HG03066 (cell line): ENCODE results near the gene ADAM10.

Experiments used
- ATAC-seq: cut with Tn5 transposase; IDR thresholded peaks from one replicate; pipeline ENCODE4 v1.9.1; 2021; ENCODE audit warnings: low read depth; ENCODE audit not compliant: unreplicated experiment

Gene ADAM10

DNA sequence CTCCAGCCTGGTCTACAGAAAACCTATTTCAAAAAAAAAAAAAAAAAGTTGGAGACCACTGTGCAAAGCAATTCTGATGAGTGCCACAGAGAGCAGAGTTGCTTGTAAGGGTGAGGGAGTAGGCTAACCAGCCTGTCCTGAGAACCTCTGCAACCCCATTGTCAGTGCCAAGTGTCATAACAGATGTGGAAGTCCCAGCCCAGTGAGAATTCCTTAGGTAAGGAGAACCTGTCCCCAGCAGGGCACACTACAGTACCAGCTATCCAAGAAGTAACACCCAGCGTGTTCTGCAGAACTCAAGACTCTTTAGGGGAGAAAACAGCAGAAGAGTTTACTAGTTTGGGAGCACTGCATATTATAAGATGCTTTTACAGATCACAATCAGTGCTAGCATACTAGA lies 161.4 kb downstream of the ADAM10 start:
- no peak for ATAC-seq

DNA sequence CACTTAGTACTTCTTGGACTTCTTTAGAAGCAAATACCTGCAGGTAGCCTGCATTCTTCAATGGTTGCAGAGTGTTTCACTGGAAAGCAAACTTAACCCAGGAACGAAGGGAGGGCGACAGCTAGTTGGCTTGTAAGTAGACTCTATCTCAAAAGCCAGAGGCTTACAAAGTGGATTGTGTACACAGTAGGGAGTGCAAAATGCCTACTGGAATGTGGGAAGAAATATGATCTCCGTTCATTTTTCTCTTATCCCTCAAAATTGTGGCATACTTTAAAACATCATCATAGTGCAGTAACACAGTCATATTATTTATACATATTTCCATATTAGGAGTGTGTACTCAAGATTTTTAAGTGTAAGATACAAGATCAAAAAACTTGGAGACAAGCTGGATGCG lies 162.0 kb downstream of the ADAM10 start:
- no peak for ATAC-seq

DNA sequence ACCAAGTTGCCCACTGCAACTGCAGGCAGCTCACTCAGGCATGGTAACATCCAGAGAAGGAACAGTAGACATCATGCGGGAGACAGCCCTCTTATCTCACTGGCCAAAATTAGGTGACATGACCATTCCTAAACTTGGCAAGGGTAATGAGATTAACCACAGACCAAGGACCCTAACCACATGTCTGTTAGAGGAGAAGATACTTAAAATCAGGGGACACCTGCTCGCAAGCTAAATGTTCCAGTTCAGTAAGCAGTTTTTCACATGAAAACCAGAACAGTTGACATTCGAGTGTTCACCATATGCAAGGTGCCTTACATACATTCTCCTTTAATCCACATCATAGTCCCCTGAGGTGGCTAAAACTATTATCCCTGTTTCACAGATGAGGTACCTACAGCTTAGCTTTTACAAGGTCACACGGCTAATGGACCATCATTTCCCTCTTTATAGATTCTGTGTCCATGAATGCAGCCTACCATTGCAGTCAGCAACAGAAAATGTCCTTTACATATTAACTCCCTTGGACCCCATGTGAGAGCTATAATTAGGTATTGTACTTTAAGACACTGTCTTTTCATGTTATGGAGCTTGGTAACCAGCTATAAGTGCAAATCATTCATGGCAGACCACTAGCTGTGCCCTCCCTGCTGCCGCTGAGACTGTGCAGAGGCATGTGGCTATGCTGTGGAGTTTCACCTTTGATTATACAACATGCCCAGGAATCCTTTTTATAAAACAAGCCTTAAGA lies 163.6 kb downstream of the ADAM10 start:
- ATAC-seq = peak; percentile 61

DNA sequence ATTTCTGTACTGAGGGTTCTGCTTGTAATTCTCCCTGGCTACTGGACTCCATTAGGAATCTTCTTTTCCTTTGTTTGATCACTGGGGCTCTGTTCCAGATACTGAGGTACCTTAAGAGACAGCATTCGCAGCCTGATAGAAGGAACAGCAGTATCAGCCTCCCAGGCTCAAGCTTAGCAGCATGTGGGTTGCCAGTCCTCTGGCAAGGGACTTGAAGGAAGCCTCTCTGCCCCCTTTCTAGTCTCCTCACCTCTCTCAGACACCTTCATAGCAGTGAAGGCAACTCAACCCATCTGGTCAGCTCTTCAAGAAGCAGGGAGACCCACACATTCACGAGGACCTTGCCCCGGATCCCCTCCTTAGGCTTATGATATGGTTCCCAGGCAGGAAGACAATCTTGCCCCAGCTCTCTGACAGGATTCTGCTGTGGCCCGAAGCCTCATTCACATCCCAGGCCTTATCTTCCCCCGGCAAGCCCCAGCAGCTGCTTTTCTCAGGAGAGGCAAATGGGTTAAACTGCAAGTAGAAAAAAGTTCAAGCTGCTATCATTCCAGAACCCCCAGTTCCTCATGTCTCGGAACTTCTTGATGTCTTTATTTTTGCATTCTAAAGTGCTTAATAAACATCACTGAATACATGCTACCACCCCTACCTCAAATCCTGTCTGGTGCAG lies 164.6 kb downstream of the ADAM10 start:
- ATAC-seq = no peak

DNA sequence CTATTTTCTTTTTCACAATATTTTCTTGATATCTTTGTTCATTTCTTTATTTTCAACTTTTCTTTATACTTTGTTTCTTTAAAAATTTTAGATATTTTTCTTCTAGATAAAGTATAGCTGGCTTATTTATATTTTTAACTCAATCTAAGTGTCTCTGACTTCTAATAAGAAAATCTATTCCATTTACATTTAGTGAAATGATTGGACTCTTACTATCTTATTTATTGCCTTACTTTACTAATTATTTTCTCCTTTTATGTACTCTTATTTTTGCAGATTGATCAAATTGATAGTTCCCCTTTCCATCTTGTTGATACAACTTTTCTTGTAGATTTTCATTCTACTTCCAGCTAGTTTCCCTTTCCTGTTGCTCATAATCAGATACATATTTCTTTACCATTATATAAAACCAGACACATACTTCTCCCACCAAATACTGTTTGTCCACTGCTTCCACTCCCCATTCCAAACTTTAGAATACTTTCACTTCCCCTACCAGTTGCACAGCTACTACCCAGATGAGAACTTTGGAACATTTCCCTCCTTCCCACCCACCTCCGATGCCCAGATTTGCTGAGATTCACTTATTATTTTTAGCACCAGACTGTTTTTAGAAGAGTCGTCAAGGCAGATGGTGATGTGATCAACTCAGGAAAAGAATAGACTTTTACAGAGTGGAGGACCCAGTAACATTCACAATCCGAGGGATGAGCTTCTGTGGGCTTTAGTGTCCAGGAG lies 166.2 kb downstream of the ADAM10 start:
- ATAC-seq = no peak

DNA sequence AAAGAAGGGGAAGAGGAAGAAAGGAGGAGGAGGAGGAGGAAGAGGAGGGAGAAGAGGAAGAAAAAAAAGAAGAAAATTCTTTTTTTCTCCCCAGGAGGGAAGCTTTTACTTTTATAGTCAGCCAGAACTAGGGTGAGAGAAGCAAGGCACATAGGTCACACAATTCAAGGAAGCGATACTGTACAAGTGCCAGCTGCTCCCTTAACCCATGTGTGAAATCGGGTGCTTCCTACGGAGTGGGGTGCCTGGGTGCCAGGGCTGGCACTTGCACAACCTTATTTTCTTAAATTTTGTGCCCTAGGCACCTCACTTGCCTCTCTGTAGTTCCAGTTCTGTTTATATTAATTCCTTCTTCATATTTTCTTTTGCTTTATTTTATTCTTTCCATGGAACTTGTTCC lies 167.3 kb downstream of the ADAM10 start:
- no peak for ATAC-seq

DNA sequence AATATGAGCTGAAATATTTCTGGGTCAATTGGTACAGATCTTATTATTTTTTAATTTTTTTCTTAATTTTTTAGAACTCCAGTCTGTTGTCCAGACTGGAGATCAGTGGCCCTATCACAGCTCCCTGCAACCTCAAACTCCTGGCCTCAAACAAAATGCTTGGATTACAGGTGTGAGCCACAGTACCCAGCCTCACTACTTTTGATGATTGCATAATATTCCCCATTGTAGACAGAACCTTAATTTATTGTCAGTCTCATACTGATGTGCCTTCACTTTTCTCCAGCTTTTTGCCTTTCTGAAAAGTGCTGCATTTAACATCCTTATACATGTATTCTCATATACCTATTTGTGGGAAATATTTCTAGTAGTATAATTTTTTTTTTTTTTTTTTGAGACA lies 172.8 kb downstream of the ADAM10 start:
- ATAC-seq = no peak

DNA sequence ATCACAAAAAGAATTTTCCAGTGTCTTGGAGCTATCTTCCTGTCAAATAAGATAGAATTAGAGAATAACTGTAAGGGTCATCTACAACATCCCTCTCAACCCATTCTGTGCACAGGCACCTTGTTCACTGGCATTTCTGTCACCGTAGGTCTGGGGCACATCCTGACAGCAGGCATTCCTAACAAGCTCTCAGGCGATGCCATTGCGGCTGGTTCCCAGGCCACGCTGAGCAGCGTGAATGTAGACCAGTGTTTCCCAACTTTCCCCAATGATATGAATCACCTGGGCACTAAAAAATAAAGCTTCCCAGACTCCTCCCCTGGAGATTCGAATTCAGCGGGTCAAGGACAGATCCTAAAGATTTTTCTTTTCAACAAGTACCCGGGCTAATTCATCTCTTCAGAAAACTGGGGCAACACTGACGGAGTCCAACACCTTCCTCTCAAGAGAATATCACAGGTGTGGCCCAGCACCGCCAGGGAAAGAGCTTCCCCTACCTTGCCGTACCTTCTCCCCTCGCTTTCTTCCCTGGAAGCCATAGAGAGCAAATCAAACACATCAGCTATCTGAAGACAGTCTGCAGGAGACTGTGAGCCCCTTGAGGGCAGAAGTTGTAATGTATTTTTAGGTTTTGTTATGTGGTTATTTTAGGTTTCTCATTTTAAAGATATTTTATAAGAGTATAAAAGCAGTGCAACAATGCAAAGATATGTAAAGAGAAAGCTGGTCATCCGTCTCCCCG lies 174.3 kb downstream of the ADAM10 start:
- no peak for ATAC-seq

DNA sequence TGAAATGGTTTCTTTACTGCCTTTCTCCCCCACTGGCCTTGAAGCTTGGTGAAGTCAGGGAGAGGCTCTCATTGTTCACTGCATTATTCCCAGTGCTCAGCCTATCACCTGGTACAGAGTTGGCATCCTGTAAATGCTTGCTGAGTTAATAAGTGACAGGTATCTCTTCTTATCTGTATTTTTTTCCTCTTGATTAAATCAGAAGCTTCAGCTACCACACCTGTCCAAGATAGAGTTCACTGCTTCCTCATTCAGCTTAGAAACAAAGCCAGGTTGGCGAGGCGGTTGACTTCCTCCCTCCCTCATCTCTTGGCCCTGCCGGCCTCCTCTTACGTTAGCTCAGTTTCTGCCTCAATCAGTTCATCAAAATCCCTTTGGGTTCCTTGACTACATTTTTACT lies 174.9 kb downstream of the ADAM10 start:
- ATAC-seq = no peak

DNA sequence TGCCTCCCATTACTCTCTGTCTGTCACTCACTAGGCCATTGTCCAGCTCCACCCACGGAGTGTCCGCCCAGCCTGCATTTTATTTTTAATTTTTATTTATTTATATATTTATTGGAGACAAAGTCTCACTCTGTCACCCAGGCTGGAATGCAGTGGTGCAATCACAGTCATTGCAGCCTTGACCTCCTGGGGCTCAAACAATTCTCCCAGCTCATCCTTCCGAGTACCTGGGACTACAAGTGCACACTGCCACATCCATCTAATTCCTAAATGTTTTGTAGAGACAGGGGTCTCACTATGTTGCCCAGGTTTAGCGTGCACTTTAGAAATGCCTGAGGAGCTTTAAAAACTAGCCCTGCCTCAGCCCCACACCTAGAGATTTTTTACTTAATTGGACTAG lies 176.2 kb downstream of the ADAM10 start:
- no peak for ATAC-seq

DNA sequence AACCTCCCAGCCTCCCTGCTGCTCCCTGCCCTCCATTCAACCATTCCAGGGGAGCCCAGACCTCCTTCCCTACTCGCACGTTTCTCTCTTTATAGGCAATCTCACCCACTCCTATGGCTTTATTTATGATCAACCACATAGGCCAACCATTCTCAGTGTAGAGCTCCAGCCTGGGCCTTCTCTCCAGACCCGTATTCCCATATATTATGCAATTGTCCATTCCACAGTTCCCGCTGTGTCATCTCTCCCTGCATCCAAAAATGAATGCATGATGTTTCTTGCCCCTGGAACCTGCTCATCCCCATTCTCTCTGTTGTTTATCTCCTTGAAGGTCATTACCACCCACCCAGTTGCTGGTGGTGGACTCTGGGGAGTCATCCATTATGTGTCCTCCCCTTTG lies 177.0 kb downstream of the ADAM10 start:
- no peak for ATAC-seq

DNA sequence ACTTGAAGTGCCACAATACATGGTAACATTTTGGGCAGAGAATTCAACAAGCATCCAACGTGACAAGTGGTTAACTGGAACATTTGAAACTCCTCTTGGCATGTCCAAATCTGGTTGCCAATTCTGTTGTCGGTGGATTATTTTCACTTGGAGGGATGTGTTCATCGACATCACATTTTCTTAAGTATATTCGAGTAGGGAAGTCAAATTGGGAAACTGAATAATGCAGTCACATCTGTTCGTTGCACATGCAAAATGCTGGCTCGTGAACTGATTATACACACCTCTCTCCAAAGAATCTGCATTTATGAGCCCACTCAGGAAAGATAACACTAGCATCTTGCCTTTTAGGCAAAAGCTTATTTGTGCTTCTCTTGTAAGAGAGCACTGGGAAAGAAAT lies 178.0 kb downstream of the ADAM10 start:
- no peak for ATAC-seq

DNA sequence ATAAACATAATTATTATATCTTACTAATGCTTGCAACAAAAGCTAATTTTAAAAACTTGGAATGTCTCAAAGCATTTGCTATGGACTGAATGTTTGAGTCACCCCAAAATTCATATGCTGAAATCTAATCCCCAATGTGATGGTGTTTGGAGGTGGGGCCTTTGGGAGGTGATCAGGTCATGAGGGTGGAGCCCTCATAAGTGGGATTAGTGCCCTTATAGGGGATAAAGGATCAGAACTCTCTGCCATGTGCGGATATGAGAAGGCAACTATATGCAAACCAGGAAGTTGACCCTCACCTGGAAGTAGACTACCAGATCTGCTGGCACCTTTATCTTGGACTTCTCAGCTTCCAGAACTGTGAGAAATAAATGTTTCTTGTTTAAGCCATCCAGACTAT lies 180.1 kb downstream of the ADAM10 start:
- ATAC-seq = no peak

DNA sequence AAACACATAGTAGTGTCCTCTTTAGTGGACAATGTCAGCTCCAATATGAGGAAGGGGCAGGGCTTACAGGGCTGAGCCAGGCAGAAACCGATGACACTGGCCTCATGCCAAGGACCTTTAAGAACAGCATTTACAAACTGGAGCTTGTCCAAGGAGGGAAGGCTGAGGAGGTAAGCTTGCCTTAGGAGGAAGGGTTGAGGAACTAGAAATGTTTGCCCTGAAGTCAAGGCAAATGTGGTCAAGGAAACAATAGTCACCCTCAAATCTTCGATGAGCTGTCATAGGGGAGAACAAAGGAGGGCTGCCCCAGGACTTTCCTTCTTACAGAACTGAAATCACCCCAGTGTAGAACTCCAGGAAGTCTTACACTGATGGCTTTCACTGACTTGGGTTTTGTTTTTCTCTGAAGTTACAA lies 181.3 kb downstream of the ADAM10 start:
- ATAC-seq = no peak

DNA sequence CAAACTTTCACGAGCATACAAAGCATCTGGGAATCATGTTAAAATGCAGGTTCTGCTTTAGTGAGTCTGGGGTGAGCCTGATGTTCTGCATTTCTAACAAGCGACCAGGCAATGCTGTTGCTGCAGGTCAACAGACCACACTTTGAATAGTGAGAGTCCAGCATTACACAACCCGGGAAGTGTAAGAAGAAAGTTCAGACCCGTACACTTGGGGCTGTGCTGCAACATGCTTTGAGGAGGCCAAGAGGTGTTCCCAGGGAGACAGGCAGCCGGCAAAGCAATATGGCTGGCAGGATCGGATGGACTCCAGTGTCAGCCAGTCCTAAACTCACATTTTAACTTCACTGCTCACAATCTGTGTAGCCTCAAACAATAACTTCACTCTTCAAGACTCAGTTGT lies 183.5 kb downstream of the ADAM10 start:
- no peak for ATAC-seq

DNA sequence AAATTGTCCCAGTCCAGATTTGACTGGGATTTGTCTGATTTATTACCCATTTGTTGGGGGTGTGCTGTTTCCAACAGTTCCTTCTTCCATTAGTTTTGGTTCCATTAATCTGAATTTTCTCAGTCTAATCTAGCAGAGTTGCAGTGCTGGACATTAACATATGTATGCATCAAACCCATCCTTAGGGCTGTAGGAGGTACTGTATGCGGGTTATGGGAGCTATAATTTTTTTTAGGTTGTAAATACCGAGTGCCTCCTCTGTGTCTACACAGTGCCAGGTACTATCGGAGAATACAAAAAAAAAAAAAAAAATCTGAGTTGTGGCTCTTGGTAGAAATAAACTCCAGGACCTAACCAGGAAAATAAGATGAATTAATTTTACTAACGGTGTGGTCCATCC lies 183.9 kb downstream of the ADAM10 start:
- ATAC-seq = no peak

DNA sequence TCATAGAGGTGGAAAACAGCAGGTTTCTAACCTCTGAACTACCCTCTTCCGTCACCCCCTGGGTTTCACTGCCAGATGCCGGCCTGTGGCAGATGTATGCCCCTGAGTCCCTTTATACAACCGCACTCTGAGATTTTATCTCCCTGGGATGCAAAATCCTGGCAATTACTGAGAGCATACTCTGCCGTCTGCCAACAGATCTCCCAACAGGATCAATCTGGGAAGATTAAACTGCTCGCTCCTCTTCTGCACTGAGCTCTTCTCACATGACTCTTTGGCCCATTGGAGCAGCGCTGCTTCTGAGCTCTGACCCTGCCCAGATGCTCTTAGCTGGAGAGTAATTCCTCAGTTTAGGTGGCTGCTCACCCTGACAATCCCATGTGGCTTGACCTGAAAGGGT lies 184.5 kb downstream of the ADAM10 start:
- ATAC-seq = no peak

DNA sequence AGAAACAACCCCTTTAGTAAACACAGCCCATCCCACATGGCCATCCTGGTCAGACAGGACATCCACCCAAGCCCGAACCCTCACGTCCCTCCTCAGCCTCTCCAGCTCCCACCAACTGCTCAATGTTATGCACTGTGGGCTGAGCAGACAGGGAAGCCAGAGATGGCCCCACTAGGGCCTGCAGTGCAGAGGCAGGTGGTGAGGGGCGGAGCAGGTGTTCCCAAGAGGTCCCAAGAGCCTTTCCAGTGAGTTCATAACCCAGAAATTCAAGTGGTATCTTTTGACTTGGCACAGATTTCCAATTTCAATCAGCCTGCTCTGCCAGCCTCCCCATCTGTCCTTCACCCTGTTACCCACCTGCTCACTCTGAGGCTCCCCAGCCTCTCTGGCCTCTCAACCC lies 187.4 kb downstream of the ADAM10 start:
- no peak for ATAC-seq

DNA sequence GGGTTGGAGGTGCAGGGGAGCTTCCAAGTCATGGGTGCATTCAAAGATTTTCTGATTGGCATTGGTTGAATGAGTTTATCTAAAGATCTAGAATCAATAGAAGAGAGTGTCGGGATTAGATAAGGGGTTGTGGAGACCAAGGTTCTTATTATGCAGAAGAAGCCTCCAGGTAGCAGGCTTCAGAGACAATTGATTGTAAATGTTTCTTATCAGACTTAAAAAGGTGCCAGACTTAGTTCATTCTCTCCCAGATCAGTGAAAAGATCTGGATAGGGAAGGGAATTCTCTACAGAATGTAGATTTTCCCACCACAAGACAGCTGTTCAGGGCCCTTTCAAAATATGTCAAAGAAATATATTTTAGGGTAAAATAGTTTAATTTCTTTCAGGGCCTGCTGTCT lies 188.2 kb downstream of the ADAM10 start:
- ATAC-seq = no peak

DNA sequence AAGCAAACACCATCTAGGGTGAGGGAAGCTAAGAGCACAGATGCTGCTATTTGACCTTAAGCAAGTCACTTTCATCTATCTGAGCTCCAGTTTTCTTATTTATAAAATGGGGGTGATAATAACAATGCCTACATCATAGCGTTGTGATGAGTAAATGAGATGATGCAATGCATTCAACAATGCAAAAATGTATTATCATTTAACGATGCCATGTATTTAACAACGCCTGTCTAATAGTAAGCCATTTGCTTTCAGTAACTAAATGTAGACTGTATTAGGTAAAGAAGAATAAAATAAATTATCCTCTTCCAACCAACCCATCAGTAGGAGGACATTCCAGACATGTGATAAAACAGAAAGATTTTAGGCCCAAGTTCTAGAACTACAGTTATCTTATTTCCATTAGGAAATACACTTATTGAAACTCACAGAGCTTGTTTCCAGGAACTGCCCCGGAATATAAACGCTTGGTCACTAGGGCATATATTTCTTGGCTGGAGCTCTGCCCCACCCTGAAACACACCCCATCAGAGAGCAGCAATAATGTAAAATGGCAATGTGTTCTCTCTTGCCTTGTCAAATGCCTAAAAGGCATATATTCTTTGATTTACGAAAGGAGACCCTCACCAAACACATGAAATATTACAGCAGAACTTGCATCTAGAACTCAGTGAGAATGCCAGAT lies 189.5 kb downstream of the ADAM10 start:
- no peak for ATAC-seq

DNA sequence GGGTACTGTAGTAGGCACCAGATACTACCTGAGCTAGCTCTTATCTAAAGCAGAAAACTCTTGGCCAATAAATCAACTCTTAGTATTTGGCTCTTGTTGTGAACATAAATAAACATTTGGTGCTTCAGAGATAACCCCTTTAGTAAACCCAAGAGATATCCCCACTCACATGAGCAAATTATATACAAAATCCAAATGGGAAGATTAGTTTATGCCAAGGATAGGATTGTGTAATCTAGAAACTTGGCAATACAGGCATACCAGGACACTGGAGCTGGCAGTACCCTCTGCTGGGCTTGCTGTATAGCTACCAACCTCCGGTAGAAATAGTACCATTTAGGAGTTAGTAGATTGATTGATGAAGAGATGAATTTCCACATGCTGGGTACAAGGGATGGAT lies 190.7 kb downstream of the ADAM10 start:
- no peak for ATAC-seq
